ENCODE data around the gene SNRPD3.

The SNRPD3 gene

DNA sequence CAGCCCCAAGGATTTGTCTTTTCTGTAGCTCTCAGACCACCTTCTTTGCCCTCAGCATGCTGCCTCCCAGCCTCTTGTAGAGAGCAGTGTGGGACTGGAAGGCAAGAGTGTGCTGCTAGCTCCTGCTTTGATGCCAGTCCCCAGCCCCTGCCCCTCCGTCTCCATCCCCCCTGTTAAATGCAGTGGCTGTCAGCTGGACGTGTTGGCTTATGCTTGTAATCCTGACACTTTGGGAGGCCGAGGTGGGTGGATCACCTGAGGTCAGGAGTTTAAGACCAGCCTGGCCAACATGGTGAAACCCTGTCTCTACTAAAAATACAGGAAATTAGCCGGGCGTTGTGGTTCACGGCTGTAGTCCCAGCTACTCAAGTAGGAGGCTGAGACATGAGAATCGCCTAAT lies 15.5 kb downstream of the SNRPD3 start:
- H3K36me3 ChIP-seq (ENCODE audit: insufficient read depth, low read length): 0 out of 2 replicates have a peak, but pooled peaks cover 14% of the 10 kb centered on the region
- peaks cover 13% of the 10 kb centered on the region for H3K79me2 ChIP-seq (ENCODE audit: control insufficient read depth, insufficient read depth, low read length, unreplicated experiment)
- no peak overlapping the region for H3K27ac ChIP-seq (ENCODE audit: low read depth, low read length)
- H3K27me3 ChIP-seq (ENCODE audit: insufficient read depth, low read length): no peaks in the 10 kb centered on the region
- H3K4me3 ChIP-seq (ENCODE audit: low read depth, low read length): no peak overlapping the region
- no peaks in the 10 kb centered on the region for H3K4me1 ChIP-seq (ENCODE audit: control insufficient read depth, insufficient read depth, low read length, unreplicated experiment)
- no peak overlapping the region for H2AFZ ChIP-seq (ENCODE audit: low read length, unreplicated experiment)

DNA sequence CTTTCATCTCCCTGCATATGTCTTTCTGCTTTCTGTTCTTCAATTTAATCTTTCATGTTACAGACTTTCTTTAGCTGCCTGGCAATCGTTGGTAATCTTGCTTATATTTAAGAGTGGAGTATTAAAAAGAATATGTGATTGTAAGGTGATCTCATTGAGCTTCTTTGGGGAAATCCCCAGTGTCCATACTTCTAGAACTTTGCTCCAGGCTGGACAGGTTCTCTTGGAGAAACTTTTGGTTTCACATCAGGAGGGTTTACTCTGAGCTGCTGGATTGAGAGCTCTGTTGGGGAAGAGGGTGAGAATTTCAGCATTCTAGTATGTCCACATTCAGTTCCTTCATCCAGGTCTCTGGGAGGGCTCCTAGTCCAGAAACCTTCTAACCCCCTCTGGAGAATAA lies 21.0 kb downstream of the SNRPD3 start:
- Histone ChIP-seq H3K79me2 (ENCODE audit: control insufficient read depth, insufficient read depth, low read length, unreplicated experiment) (no peaks in the 10 kb centered on the region), H3K4me1 (ENCODE audit: control insufficient read depth, insufficient read depth, low read length, unreplicated experiment) (peaks cover 8% of the 10 kb centered on the region), H3K36me3 (ENCODE audit: insufficient read depth, low read length) (0 out of 2 replicates have a peak, but pooled peaks cover 8% of the 10 kb centered on the region), H3K27ac (ENCODE audit: low read depth, low read length) (no peak overlapping the region), H3K27me3 (ENCODE audit: insufficient read depth, low read length) (no peaks in the 10 kb centered on the region), H3K4me3 (ENCODE audit: low read depth, low read length) (no peak overlapping the region), H2AFZ (ENCODE audit: low read length, unreplicated experiment) (no peak overlapping the region)

DNA sequence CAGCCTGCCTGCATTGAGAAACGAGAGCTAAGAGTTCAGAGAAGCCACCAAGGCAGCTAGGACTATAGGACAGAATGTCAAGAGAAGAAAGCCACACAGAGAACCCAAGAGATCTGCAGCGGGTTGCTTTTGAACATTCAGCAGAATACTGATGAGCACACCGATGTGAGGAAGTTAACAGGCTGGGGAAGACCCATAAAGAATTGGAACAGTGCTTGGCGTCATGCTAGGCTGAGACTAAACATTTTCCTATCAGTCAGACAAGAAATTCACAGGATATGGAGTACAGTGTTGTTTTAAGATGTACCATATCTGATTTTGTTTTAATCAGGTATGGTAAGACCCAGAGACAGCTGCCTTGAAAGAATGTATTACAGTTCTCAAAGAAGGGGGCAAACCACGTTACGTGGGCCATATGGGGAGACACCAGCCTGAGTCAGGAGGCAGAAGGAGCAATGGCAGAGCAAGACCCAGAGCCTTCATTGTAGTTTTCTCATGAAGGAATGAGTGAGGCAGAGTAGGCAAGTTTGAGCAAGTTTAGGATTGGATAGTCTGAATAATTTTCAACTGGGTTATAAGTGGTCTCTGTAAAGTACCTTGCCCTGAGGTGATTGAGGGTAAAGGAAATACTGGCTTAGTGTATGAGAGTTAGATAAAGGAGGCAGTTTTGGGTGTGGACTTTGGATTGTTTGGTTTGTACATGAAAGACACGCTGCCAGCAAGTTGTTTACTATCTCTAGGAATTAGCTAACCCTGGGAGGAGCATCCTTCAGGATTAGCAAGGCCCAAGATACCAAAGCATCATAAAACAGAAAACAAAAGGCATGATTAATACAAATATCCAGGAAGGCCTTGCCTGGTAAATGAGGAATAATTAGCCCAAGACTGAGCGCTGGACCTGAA lies 22.8 kb downstream of the SNRPD3 start:
- no peaks in the 10 kb centered on the region for H3K79me2 ChIP-seq (ENCODE audit: control insufficient read depth, insufficient read depth, low read length, unreplicated experiment)
- H3K27ac ChIP-seq (ENCODE audit: low read depth, low read length): no peak overlapping the region
- H3K4me1 ChIP-seq (ENCODE audit: control insufficient read depth, insufficient read depth, low read length, unreplicated experiment): peaks cover 11% of the 10 kb centered on the region
- H2AFZ ChIP-seq (ENCODE audit: low read length, unreplicated experiment): no peak overlapping the region
- 0 out of 2 replicates have a peak, but pooled peaks cover 4% of the 10 kb centered on the region for H3K36me3 ChIP-seq (ENCODE audit: insufficient read depth, low read length)
- H3K27me3 ChIP-seq (ENCODE audit: insufficient read depth, low read length): no peaks in the 10 kb centered on the region
- H3K4me3 ChIP-seq (ENCODE audit: low read depth, low read length): no peak overlapping the region

DNA sequence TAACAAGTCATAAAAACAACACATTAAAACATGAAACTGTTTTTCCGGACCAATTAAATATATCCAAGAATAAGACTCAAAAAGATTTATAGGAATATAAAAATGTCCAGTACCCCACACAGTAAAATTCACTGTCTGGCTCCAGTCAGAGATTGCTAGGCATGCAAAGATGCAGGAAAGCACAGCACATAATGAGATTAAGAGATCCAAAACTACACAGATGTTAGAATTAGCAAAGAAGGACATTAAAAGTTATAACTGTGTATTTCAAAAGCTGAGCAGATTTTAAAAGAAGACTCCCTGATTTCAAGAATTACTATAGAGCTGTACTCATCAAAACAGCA lies 23.4 kb downstream of the SNRPD3 start:
- Histone ChIP-seq H3K4me1 (ENCODE audit: control insufficient read depth, insufficient read depth, low read length, unreplicated experiment) (peaks cover 12% of the 10 kb centered on the region), H2AFZ (ENCODE audit: low read length, unreplicated experiment) (no peak overlapping the region), H3K79me2 (ENCODE audit: control insufficient read depth, insufficient read depth, low read length, unreplicated experiment) (no peaks in the 10 kb centered on the region), H3K27me3 (ENCODE audit: insufficient read depth, low read length) (no peaks in the 10 kb centered on the region), H3K27ac (ENCODE audit: low read depth, low read length) (peak overlapping the region; percentile 55; the same call in 1 of the 2 replicates), H3K4me3 (ENCODE audit: low read depth, low read length) (no peak overlapping the region), H3K36me3 (ENCODE audit: insufficient read depth, low read length) (no peaks in the 10 kb centered on the region)

DNA sequence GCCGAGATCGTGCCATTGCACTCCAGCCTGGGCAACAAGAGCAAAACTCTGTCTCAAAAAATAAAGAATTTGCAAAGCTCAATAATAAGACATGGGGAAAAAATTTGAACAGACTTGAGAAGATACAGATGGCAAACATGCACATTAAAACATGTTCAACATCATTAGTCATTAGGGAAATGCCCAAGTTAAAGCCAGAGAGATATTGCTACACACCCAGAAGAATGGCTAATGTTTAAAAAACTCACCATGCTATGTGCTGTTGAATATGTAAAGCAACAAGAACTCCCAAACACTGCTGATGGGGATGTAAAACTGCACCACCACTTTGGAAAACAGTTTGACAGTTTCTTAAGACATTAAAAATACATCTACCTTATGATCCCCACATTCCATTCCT lies 24.5 kb downstream of the SNRPD3 start:
- H3K4me3 ChIP-seq (ENCODE audit: low read depth, low read length): no peak overlapping the region
- no peak overlapping the region for H2AFZ ChIP-seq (ENCODE audit: low read length, unreplicated experiment)
- H3K27ac ChIP-seq (ENCODE audit: low read depth, low read length): peak overlapping the region; percentile 56
- peaks cover 12% of the 10 kb centered on the region for H3K4me1 ChIP-seq (ENCODE audit: control insufficient read depth, insufficient read depth, low read length, unreplicated experiment)
- no peaks in the 10 kb centered on the region for H3K36me3 ChIP-seq (ENCODE audit: insufficient read depth, low read length)
- H3K79me2 ChIP-seq (ENCODE audit: control insufficient read depth, insufficient read depth, low read length, unreplicated experiment): no peaks in the 10 kb centered on the region
- H3K27me3 ChIP-seq (ENCODE audit: insufficient read depth, low read length): no peaks in the 10 kb centered on the region

DNA sequence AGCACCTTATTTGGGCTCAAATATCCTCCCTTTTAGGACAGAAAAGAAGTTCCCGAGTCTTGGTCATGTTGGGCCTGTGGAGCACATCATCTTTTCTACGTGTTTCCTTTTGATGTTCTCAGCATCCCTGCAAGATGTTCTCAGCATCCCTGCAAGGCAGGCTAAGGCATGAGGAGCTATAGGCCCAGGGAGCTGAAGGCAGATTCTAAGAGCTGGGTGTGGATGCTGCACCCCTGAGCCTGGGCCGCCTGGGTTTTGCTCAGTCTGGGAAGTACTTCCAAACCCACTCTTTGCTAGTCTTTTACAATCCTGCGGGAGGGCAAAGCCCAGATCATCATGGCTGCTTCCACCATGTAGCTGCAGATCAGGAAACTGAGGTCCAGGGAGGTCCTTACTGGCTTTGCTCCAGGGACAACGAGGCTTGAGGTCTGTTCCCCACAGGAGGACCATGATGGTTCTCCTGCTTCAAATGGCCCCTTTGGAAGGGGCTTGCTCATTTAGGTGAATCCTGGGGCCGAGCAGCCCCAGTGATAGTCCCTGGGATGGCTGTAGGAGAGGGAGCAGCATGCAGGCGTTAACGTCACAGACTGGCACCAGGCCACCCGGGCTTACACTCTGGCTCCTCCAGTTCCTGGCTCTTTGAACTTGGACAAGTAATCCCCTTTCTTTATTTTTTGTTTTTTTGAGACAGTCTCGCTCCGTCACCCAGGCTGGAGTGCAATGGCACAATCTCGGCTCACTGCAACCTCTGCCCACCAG lies 26.4 kb downstream of the SNRPD3 start:
- Histone ChIP-seq H3K79me2 (ENCODE audit: control insufficient read depth, insufficient read depth, low read length, unreplicated experiment) (no peaks in the 10 kb centered on the region), H2AFZ (ENCODE audit: low read length, unreplicated experiment) (no peak overlapping the region), H3K4me1 (ENCODE audit: control insufficient read depth, insufficient read depth, low read length, unreplicated experiment) (peaks cover 12% of the 10 kb centered on the region), H3K27ac (ENCODE audit: low read depth, low read length) (no peak overlapping the region), H3K36me3 (ENCODE audit: insufficient read depth, low read length) (no peaks in the 10 kb centered on the region), H3K4me3 (ENCODE audit: low read depth, low read length) (no peak overlapping the region), H3K27me3 (ENCODE audit: insufficient read depth, low read length) (no peaks in the 10 kb centered on the region)

DNA sequence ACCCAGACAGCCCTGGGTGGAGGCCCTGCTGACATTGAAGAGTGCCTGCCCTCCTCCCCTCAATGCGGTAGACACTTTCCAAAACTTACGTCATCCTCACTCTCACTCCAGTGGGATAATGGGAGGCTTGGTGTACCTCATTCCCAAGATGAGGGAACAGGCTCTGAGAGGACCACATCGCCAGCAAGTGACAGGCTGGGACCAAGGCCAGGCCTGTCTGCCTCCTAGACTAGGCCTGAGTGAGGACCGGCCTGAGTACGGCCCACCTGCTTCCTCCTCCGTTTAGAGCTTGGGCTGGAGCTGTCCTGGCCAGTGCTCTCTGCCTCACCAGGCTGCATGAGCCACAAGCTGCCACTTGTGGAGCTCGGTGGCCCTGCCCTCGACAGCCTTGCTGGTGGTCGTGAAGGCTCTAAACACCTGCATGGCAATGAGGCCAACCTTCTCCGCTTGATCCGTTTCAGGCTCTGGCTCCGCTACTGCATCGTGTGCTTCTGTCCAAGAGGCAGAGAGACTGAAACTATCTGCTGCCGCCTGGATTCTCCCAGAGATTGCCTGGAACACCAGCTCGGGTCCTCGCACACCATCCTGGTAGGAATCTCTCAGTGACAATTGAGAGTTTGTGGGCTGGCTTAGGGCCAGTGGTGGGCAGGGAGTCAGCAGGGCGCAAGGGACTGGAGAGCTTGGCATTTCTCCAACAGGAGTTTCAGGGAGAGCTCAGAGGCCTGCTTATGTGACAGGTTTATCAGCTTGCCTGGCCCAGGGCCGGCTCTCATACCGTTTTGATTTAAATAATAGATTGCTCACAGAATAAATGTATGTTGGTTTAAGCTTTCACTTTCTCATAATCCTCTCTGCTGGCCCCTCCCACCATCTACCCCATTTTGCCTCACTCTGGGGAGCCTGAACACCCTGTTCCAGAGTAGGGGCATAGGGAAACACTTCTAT lies 27.7 kb downstream of the SNRPD3 start:
- Histone ChIP-seq H3K36me3 (ENCODE audit: insufficient read depth, low read length) (no peaks in the 10 kb centered on the region), H3K27me3 (ENCODE audit: insufficient read depth, low read length) (no peaks in the 10 kb centered on the region), H2AFZ (ENCODE audit: low read length, unreplicated experiment) (no peak overlapping the region), H3K4me1 (ENCODE audit: control insufficient read depth, insufficient read depth, low read length, unreplicated experiment) (peaks cover 12% of the 10 kb centered on the region), H3K27ac (ENCODE audit: low read depth, low read length) (no peak overlapping the region), H3K4me3 (ENCODE audit: low read depth, low read length) (no peak overlapping the region), H3K79me2 (ENCODE audit: control insufficient read depth, insufficient read depth, low read length, unreplicated experiment) (no peaks in the 10 kb centered on the region)

DNA sequence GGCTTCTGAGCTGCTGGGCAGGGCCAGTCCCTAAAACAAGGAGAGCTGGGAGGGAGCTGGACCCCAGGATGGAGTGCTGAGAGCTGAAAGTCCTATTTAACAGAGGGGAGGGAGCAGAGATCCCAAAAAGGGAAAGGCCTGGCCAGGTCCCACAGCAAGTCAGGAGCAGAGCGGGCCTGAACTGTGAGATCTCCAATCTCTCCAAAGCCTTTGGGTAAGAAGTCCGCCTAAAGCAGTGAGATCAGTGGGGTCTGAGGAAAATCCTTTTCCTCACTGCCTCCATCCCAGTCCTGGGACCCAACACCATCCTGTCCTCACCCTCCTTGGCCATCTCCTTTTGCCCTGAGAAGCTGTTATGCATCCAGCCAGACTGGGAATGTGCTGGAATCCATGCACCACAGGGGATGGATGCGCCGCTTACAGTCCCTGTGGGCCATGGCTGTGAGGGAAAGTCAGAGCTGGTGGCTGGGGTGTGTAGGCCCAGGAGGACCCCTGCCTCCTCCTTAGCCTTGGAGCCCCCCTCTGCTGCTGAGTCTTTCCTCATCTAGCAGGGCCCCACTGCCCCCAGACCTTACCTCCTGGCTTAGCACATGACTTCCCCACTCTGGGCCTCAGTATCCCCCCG lies 28.5 kb downstream of the SNRPD3 start:
- Histone ChIP-seq H3K4me3 (ENCODE audit: low read depth, low read length) (no peak overlapping the region), H3K27ac (ENCODE audit: low read depth, low read length) (no peak overlapping the region)

DNA sequence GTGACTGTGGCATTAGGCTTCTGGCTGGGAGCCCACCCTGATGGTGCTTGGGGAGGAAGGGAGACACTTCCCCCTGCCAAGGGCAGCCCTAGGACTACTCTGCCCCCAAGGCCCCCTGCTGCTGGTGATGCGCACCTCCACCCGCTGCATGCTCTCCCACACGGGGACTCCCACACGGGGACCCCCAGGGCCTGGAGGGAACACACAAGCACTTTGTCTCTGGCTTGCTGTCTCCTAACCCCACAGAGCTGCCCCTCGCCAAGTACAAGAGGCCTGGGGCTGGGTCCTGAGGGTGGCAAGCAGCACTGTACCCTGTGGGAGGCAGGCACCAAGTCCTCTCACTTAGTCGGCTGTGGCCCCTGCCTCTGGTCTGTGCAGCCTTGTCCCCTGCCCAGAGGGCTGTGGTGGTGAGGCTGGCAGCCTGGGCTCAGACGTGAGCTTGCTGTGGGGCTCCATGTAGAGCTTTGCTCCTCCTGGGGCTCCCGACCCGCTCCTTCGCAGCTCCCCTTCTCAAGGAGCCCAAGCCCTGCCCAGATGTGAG lies 29.1 kb downstream of the SNRPD3 start:
- Histone ChIP-seq H3K36me3 (ENCODE audit: insufficient read depth, low read length) (no peaks in the 10 kb centered on the region), H3K79me2 (ENCODE audit: control insufficient read depth, insufficient read depth, low read length, unreplicated experiment) (no peaks in the 10 kb centered on the region), H3K4me3 (ENCODE audit: low read depth, low read length) (no peak overlapping the region), H3K27me3 (ENCODE audit: insufficient read depth, low read length) (no peaks in the 10 kb centered on the region), H3K4me1 (ENCODE audit: control insufficient read depth, insufficient read depth, low read length, unreplicated experiment) (peaks cover 9% of the 10 kb centered on the region), H3K27ac (ENCODE audit: low read depth, low read length) (no peak overlapping the region), H2AFZ (ENCODE audit: low read length, unreplicated experiment) (no peak overlapping the region)

More for the DNA sequence above, 28.5 kb downstream of the SNRPD3 start:
- no peak overlapping the region for H2AFZ ChIP-seq (ENCODE audit: low read length, unreplicated experiment)
- H3K79me2 ChIP-seq (ENCODE audit: control insufficient read depth, insufficient read depth, low read length, unreplicated experiment): no peaks in the 10 kb centered on the region
- H3K36me3 ChIP-seq (ENCODE audit: insufficient read depth, low read length): no peaks in the 10 kb centered on the region
- no peaks in the 10 kb centered on the region for H3K27me3 ChIP-seq (ENCODE audit: insufficient read depth, low read length)
- H3K4me1 ChIP-seq (ENCODE audit: control insufficient read depth, insufficient read depth, low read length, unreplicated experiment): peaks cover 12% of the 10 kb centered on the region

DNA sequence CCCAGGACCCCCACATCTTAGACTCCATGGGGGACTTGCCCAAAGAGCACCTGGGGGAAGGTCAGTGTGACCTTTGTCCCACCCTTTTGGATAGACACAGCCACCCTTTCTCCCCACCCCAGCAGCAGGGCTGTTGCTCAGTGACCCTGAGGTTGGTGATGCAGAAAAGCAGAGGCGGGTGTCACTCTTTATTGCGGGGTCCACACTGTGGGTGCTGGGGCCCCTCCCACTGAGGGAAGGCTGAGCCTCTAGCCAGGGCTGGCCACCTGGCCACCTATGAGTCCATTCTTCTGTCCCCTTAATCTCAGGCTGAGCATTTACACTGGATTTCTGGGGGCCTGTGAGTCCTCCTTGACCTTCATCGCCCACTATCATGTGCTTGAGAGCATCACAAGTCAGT lies 29.7 kb downstream of the SNRPD3 start:
- peaks cover 8% of the 10 kb centered on the region for H3K4me1 ChIP-seq (ENCODE audit: control insufficient read depth, insufficient read depth, low read length, unreplicated experiment)
- H3K36me3 ChIP-seq (ENCODE audit: insufficient read depth, low read length): no peaks in the 10 kb centered on the region
- H3K79me2 ChIP-seq (ENCODE audit: control insufficient read depth, insufficient read depth, low read length, unreplicated experiment): no peaks in the 10 kb centered on the region
- no peaks in the 10 kb centered on the region for H3K27me3 ChIP-seq (ENCODE audit: insufficient read depth, low read length)
- no peak overlapping the region for H3K4me3 ChIP-seq (ENCODE audit: low read depth, low read length)
- no peak overlapping the region for H2AFZ ChIP-seq (ENCODE audit: low read length, unreplicated experiment)
- no peak overlapping the region for H3K27ac ChIP-seq (ENCODE audit: low read depth, low read length)
